ENCODE measurements around the gene ATXN7L1.
A peak's percentile ranks its signal among the peaks of the same experiment; 100 is the strongest.
"Not testable (repeated sequence)": the region's sequence is repeated elsewhere in the genome, so short reads cannot be mapped to it uniquely, and the experiment has no call there.

The ATXN7L1 gene

GRCh38 chr7:105602325-105603305 is 273.8 kb downstream of the ATXN7L1 start:
- DNase-seq: no peak

- no peak for DNase-seq
Observed at GRCh38 chr7:105600720-105601550, 275.5 kb downstream of the ATXN7L1 start.

- DNase-seq: no peak
Observed at GRCh38 chr7:105599551-105599950, 276.8 kb downstream of the ATXN7L1 start.

- not testable (repeated sequence) for DNase-seq
Observed at GRCh38 chr7:105599080-105599479, 277.3 kb downstream of the ATXN7L1 start.

GRCh38 chr7:105596866-105597265 is 279.5 kb downstream of the ATXN7L1 start:
- no peak for DNase-seq

- DNase-seq: no peak
Observed at GRCh38 chr7:105594034-105594433, 282.4 kb downstream of the ATXN7L1 start.

- no peak for DNase-seq
Observed at GRCh38 chr7:105591522-105591921, 284.9 kb downstream of the ATXN7L1 start.

- DNase-seq: no peak
Observed at GRCh38 chr7:105590793-105591192, 285.6 kb downstream of the ATXN7L1 start.

GRCh38 chr7:105589356-105590077 is 286.9 kb downstream of the ATXN7L1 start:
- peak; percentile 26 to 64 for DNase-seq

- no peak for DNase-seq
Observed at GRCh38 chr7:105587909-105588635, 288.3 kb downstream of the ATXN7L1 start.

- DNase-seq: no peak
Observed at GRCh38 chr7:105585850-105586500, 290.4 kb downstream of the ATXN7L1 start.

GRCh38 chr7:105584165-105584564 is 292.2 kb downstream of the ATXN7L1 start:
- DNase-seq: no peak

GRCh38 chr7:105583061-105583460 is 293.3 kb downstream of the ATXN7L1 start:
- no peak for DNase-seq

- DNase-seq: peak; percentile 4 to 6
Observed at GRCh38 chr7:105581066-105581811, 295.2 kb downstream of the ATXN7L1 start, which contains the start of gene EFCAB10. Gene EFCAB10, minus strand, starts transcription at chr7:105581493. Its CDS starts 30 bp downstream, at chr7:105581463.

GRCh38 chr7:105580022-105580740 is 296.2 kb downstream of the ATXN7L1 start:
- no peak for DNase-seq

GRCh38 chr7:105578496-105578895 is 297.9 kb downstream of the ATXN7L1 start:
- DNase-seq: no peak

- no peak for DNase-seq
Observed at GRCh38 chr7:105577251-105577650, 299.1 kb downstream of the ATXN7L1 start.

- DNase-seq: no peak
Observed at GRCh38 chr7:105571891-105572290, 304.5 kb downstream of the ATXN7L1 start.

GRCh38 chr7:105567821-105568220 is 308.6 kb downstream of the ATXN7L1 start:
- DNase-seq: no peak

GRCh38 chr7:105567024-105567423 is 309.4 kb downstream of the ATXN7L1 start:
- DNase-seq: no peak
